GM23338 (cell line): ENCODE results near the gene TNNC1.

Experiments
- CREB1 ChIP-seq: fragments of 250-450 bp; sonication (Bioruptor Pico); IDR thresholded peaks from 2 replicates; pipeline ENCODE4 v1.5.0; 2020; ENCODE audit warnings: low read depth, mild to moderate bottlenecking, moderate library complexity
- EZH2 ChIP-seq: fragments of 200-600 bp; sonication (generic); IDR thresholded peaks from one replicate; pipeline ENCODE4 v1.8.0; 2017; ENCODE audit warnings: antibody characterized with exemption, mild to moderate bottlenecking, low read depth; ENCODE audit not compliant: unreplicated experiment
- JUNB ChIP-seq: IDR thresholded peaks from one replicate; pipeline ENCODE4 v1.6.1; 2016; ENCODE audit warnings: antibody characterized with exemption; ENCODE audit not compliant: unreplicated experiment
- POLR2AphosphoS5 ChIP-seq: IDR thresholded peaks from 2 replicates; pipeline ENCODE4 v1.6.1; 2016; ENCODE audit warnings: antibody characterized with exemption, low read depth
- STAT1 ChIP-seq: IDR thresholded peaks from one replicate; pipeline ENCODE4 v1.6.1; 2016; ENCODE audit warnings: antibody characterized with exemption; ENCODE audit not compliant: unreplicated experiment
- TF ChIP-seq, protein P1 (sequence below), 2 experiments: fragments of 200-600 bp in 1 of 2; sonication (generic) in 1 of 2; conservative IDR thresholded peaks; 2 replicates each; pipeline versions ENCODE4 v1.5.1 to v1.6.1; 2016 to 2017; ENCODE audit warnings: antibody characterized with exemption in 2 of 2, low read depth in 2 of 2, mild to moderate bottlenecking in 2 of 2, moderate library complexity in 1 of 2
- TF ChIP-seq, protein P2 (sequence below): IDR thresholded peaks from one replicate; pipeline ENCODE4 v1.6.1; 2018; ENCODE audit warnings: antibody characterized with exemption; ENCODE audit not compliant: unreplicated experiment

DNA sequence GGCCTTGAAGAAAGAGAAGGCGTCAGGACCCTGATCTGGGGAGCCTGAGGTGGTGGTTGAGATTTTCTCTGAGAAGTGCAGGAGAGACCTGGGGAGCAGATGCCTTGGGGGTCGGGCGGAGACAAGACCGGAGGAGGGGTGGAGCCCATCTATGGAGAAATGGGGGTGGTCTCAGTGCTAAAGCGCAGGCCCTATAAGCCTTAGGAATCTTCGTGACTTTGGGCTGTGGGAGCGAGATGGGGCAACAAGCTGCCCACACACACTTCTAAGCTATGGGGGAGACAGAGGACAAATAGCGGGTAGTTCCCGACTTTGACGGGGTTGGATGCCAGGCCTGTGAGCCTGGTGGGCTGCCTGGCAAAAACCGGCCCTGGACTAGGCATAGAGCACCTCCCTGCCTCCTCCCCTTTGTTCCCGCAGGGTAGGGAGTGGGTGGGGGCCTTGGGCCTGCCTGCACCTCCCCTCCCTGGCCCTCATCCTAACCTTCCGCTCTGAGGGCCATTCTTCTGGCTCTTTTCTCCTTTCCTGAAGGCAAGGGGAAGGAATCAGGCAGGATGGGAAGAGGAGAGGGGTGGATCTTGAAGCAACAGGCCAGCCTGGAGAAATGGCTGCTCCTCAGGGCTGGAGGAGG, 2.4 kb upstream of the TNNC1 start:
- TF ChIP-seq, protein P1, sequence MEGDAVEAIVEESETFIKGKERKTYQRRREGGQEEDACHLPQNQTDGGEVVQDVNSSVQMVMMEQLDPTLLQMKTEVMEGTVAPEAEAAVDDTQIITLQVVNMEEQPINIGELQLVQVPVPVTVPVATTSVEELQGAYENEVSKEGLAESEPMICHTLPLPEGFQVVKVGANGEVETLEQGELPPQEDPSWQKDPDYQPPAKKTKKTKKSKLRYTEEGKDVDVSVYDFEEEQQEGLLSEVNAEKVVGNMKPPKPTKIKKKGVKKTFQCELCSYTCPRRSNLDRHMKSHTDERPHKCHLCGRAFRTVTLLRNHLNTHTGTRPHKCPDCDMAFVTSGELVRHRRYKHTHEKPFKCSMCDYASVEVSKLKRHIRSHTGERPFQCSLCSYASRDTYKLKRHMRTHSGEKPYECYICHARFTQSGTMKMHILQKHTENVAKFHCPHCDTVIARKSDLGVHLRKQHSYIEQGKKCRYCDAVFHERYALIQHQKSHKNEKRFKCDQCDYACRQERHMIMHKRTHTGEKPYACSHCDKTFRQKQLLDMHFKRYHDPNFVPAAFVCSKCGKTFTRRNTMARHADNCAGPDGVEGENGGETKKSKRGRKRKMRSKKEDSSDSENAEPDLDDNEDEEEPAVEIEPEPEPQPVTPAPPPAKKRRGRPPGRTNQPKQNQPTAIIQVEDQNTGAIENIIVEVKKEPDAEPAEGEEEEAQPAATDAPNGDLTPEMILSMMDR (conservative IDR thresholded peaks at IDR 0.05; ENCODE audit: low read depth in 2 of 2): no peak
- TF ChIP-seq EZH2 (no peak), POLR2AphosphoS5 (0 out of 2 replicates have a peak, but pooled peaks have one; percentile 19), JUNB (no peak), CREB1 (CRISPR knock-in tag) (no peak), STAT1 (no peak)
- TF ChIP-seq, protein P2, sequence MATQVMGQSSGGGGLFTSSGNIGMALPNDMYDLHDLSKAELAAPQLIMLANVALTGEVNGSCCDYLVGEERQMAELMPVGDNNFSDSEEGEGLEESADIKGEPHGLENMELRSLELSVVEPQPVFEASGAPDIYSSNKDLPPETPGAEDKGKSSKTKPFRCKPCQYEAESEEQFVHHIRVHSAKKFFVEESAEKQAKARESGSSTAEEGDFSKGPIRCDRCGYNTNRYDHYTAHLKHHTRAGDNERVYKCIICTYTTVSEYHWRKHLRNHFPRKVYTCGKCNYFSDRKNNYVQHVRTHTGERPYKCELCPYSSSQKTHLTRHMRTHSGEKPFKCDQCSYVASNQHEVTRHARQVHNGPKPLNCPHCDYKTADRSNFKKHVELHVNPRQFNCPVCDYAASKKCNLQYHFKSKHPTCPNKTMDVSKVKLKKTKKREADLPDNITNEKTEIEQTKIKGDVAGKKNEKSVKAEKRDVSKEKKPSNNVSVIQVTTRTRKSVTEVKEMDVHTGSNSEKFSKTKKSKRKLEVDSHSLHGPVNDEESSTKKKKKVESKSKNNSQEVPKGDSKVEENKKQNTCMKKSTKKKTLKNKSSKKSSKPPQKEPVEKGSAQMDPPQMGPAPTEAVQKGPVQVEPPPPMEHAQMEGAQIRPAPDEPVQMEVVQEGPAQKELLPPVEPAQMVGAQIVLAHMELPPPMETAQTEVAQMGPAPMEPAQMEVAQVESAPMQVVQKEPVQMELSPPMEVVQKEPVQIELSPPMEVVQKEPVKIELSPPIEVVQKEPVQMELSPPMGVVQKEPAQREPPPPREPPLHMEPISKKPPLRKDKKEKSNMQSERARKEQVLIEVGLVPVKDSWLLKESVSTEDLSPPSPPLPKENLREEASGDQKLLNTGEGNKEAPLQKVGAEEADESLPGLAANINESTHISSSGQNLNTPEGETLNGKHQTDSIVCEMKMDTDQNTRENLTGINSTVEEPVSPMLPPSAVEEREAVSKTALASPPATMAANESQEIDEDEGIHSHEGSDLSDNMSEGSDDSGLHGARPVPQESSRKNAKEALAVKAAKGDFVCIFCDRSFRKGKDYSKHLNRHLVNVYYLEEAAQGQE: no peak
